NCI-H748 treated with DMSO at 0.1 percent for 48 hours (cell line): ENCODE data around the gene ATCAY.
"Not testable (repeated sequence)": the region's sequence is repeated elsewhere in the genome, so short reads cannot be mapped to it uniquely, and the experiment has no call there.

ENCODE experiments used
- DNase-seq: peaks from one replicate; lab custom pipeline; 2025; lab: John Stamatoyannopoulos, UW

ATCAY gene

DNA sequence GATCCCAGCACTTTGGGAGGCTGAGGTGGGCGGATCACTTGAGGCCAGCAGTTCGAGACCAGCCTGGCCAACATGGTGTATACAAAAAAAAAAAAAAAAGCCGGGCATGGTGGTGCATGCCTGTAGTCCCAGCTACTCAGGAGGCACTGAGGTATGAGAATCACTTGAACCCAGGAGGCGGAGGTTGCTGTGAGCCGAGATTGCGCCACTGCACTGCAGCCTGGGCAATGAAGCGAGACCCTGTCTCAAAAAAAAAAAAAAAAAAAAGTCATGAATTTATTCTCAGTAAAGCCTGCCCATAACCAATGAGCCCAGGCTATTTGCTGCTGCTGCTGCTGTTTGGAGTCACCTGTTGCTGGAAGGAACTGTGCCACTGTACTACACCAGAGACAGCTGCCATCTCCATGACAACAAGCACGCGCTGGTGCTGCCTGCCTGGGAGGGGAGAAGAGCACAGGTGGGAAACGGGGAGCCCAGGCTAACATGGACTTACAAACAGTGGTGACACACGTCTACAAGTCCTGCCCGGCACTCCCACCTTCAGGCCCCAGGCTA, 23.0 kb upstream of the ATCAY start:
- no peak for DNase-seq

DNA sequence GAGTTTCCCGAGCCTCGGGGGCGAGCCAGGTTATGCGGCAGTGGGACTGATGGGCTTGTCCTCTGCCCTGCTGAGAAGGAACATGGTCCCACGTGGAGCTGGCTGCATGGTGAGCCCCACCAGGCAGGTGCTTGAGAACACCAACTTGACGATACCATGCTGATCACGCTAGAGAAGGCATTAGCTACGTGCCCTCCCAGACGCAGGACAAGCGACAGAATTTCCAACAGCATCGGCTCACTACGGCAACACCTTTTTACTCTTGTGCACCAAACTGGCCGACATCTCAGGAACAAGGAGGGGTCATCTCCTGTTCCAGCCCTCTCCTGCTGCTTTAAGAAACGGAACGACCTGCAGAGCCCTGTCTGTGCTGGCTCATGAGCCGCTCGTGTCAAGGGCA, 20.0 kb upstream of the ATCAY start:
- no peak for DNase-seq

DNA sequence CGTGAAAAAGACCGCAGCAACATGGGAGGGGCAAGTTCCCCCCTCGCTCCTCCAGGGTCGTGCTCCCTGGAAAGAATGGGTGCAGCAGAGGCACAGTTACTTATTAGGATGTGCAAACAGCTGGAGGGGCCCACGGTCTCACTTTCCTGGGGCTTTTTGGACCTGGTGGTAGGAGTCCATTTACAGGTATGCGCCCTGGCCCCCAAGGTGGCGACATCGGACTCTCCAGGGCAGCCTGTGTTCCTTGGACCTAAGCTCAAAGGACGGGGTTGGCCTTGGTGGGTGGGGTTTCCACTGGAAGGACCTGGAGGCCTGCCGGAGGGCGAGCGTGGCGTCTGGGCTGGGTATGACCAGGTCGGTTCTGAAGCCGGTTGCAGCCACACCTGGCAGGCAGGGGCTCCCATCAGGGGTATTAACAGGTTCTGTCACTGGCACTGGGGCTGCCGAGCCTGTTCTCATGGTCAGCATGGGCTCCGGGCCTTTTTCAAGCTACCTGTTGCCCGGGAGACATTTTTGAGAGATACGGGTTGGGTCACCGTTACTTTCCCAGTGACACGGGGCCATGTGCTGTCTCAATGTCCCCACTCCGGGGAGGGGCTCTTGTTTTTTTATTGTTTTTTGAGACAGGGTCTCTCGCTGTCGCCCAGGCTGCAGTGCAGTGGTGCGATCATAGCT, 17.5 kb upstream of the ATCAY start:
- no peak for DNase-seq

DNA sequence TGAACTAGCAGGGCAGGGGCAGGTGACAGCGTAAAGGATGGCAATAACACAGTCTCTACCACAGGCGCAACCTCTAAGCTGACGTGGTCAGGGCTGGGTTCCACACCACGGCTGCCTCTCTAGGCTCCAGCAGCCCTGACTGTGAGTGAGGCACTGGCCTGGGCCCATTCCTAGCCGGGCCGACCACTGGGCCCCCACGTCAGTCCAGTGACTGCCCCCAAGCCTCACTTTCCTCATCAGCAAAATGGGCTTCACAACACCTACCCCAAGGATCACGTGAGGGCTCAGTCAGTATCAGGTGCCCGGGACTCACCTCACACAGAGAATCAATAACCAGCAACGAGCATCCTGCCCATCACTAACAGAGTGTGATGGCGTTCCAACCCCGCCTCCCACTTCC, 16.8 kb upstream of the ATCAY start:
- no peak for DNase-seq

DNA sequence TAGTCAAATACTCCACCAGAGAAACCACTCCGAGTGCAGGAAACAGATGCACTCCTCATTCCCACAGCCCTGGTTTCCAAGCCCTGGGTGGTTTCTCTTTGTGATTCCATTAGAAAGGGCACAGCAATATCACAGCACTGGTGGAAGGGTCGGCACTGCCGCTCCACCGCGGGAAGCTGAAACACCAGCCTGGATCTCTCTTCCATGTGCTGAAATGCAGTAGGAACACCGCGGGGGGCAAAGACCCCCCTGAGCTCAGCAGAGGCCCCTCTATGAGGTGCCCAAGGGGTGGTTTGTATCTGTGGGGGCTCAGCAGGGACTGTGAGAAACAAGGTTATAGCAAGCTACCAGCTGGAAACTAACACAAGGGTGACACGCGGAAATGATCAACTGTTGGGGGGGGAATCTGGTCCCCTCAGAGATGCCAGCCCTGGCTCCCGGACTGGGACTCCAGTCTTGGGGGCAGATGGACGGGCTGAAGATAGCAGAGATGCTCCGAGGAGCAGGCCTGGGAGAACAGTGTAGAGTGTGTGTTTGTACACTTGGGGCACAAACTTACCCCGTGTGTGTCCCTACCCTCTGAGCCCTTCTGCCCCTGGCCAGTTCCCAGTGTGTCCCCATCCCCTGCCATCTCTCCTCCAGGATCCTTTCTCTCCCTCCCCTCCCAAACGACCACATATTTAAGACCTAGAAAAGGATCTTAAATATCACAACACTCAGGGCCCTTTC, 13.4 kb upstream of the ATCAY start:
- DNase-seq: no peak

DNA sequence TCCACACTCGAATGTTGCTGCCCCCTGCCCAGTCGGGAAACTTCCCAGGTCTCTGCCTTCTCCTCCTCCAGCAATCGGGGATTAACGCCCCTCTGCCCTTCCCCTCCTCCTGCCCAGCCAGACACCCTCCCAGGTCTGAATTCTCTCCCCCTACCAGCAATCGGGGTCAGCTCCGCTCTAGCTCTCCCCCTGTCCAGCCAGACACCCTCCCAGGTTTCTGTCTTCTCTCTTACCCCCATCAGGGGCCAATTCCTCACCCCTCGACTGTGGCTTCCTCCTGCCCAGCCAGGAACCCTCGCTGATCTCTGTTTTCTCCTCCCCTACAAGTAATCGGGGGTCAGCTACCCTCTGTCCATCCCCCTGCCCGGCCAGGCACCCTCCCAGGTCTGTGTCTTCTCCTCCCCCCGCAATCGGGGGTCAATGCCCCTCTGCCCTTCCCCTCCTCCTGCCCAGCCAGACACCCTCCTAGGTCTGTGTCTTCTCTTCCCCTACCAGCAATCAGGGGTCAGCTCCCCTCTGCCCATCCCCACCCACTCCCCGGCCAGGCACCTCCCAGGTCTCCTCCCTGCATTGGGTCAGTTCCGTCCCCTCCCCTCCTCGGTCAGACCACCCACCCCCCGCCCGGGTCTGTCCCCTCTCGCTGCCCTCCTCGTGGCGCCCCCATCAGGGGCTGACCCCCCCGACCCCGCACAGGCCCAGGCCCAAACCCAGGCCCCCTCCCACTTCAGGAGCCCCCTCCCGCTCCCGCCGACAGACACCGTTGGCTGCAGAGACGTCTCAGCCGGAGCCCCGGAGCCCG, 12.3 kb upstream of the ATCAY start:
- no peak for DNase-seq

DNA sequence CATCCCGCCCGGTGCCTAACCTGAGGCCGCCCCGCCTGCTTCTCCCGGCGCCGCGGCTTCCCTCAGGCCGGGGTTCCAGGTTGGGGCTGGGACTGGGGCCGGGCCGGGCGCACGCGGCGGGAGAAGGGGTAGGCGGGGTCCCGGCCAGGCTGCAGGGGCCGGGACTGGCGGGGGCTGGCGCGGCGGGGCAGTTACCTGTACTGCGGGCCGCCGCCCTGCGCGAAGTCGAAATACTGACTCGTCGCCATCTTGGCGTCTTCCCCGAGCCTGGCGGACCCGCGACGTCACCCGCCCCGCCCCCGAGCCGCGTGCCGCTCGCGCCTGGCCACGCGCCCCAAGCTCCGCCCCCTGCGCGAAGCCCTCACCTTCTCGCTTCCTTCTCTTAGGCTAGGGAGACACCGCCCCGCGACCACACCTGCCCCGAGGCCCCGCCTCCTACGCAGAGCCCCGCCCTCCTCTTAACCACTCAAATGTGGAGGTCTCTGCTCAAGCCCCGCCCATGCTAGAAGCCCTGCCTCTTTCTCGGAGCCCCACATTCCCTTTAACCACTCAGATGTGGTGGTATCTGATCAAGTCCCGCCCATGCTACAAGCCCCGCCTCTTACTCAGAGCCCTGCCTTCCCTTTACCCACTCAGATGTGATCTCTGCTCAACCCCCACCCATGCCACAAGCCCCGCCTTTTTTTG, 11.6 kb upstream of the ATCAY start, which contains the start of gene ZFR2:
Gene ZFR2 (minus strand): TSS at position 269 of the 687 bp plus-strand sequence. CDS start 21 bp downstream, at position 248.
- DNase-seq: no peak

DNA sequence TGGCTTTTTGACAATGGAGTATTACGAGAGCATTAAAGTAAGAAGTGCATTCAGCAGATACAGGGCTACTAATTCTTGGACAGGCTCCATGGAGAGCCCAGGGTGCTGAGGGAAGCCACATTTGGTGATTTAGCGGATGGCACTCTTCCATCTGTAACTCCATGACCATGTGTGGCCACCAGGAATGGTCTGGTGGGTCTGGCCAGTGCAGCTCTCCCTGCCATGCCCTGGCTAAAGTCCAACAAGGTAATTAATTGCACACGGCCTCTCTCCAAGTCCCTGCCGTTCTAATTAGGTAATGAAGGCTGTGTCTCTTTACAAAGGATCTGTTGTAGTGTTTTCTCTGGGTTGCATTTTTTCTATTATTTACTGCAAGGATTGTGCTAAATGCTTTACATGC, 7.3 kb upstream of the ATCAY start:
- DNase-seq: no peak

DNA sequence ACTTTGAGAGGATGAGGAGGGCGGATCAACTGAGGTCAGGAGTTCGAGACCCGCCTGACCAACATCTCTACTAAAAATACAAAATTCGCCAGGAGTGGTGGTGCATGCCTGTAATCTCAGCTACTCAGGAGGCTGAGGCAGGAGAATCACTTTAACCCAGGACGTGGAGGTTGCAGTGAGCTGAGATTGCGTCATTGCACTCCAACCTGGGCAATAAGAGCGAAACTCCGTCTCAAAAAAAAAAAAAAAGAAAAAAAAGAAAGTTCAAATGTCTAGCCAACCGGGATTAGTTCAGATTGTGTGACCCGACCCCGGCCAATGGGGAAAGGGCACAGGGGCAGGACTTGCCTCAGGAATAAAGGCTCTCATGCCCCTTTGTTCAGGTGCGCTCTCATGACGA, 5.8 kb upstream of the ATCAY start:
- DNase-seq: not testable (repeated sequence)

DNA sequence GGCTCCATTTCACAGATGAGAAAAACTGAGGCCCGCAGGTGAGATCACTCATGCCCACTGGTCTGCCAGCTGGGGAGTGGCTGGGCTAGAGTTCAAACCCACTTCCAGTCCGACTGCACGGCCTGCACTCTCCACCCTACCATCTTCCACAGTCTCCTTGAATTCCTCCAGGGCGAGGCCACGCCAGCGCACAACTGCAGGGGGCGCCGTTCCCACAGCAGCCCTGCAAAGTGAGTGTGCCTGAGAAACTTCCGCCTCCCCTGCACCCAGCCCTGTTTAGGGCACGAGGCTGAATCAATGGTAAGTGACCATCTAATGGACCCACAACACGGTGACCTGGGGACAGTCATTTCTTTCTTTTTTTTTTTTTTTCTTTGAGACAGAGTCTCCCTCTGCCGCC, 829 bp upstream of the ATCAY start:
- no peak for DNase-seq

DNA sequence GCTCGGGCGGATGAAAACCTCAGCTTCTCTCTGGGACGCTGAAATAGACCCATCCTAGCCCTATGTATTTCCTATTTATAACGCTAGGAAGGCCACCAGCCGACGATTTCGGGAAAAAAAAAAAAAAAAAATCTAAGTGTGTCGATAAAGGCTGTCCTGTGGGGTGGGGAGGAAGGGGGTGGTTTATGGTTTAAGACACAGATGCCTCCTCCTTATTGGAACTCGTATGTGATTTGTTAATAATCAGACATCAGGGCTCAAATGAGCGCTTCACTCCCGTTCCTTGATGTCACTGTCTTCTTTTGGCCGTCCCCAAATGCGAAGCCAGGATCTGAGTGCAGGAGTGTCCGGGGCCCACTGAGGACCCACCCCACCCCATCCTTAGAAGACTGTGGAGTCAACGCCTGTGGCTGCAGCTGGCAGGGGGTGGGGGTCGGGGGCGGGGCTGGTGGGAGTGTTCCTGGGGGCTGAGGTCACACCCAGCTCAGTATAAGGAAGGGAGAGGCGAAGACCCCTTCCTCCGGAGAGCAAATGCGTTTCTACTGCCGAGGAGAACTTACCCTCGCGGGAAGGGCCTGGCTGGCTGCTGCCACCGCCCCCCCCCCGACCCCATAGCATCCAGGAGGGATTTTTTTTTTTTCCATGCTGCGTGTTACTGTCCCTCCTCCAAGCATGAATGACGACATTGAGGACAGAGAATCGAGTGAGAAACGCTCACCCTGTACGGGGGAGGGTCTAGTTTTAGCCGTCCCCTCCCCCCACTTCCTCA, 971 bp downstream of the ATCAY start:
- DNase-seq: no peak

DNA sequence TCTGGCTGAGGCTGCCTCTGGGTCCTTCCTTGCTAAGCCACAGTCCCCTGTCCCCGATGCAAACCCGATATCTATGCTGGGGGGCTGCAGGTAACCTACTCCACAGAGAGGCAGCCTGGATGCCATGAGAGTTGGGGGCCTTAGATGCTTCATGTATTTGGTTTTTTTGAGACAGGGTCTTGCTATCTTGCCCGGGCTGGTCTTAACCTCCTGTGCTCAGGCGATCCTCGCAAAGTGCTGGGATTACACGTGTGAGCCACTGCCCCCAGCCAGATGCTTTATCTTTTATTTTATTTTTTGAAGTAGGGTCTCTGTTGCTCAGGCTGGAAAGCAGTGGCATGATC, 1.5 kb downstream of the ATCAY start:
- no peak for DNase-seq

DNA sequence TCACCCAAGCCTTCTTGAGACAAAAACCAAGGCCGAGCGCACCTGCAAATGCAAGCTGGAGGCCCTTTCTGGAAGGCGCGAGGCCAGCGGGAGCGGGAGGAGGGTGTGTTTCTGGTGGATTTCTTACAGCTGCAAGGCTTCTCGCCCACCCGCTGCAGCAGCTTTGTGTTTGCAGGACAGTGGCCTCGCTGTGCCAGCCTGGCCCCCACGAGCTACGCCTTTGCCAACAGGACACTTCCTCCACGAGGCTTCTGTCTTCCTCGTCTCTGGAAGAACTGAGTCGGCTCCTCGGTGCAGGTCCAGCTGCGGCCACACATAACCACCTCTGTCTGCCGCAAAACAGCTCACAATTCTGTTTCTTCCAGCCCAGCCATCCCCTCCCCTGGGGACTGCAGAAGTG, 10.1 kb downstream of the ATCAY start:
- no peak for DNase-seq

DNA sequence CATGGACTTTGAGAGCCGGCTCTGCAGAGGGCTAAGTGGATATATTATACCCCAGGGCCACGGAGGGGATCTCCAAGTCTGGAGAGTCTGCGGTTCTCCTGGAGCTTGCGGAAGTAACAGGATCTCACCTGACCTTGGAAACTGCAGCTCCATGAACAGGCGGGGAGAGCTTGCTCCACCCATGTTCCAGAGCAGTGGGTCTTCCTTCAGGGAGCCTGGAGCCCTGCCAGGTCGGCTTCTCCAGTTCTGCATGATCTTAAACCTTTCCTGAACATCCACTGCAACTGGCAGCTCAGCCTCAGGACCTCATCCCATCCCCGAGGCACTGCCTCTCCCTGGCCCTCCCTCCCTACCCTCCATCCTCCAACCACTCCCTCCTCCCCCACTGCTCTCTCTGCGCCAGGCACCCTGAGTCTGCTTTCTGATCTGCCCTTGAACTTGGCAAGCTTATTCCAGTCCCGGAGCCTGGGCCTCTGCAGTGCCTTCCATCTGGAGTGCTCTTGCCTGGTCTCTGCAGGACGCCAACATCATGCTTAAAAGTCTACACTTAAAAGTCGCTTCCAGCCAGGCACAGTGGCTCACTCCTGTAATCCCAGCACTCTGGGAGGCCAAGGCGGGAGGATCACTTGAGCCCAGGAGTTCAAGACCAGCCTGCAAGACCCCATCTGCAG, 13.2 kb downstream of the ATCAY start:
- no peak for DNase-seq

DNA sequence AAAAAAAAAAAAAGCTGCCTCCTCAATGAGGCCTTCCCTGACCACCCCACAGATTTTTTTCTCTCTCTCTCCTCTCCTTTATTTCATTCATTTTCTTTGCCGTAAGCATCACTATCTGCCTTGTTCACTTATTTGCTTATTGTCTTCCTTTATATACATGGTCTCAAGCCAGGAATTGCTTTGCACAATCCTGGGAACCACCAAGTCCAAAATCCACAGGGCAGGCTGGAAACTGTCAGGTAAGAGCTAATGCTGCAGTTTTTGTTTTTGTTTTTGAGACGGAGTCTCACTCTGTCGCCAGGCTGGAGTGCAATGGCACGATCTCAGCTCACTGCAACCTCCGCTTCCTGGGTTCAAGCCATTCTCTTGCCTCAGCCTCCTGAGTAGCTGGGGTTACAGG, 14.5 kb downstream of the ATCAY start:
- not testable (repeated sequence) for DNase-seq

DNA sequence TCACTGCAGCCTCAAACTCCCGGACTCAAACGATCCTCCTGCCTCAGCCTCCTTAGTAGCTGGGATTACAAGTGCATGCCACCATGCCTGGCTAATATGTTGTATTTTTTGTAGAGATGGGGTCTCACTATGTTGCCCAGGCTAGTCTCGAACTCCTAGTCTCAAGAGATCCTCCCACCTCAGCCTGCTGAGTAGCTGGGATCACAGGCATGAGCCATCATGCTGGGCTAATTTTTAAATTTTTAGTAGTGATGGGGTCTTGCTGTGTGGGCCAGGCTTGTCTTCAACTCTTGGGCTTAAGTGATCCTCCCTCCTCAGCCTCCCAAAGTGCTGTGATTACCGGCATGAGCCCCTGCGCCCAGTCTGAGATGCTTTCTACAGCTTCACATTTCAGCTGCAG, 15.3 kb downstream of the ATCAY start:
- no peak for DNase-seq

DNA sequence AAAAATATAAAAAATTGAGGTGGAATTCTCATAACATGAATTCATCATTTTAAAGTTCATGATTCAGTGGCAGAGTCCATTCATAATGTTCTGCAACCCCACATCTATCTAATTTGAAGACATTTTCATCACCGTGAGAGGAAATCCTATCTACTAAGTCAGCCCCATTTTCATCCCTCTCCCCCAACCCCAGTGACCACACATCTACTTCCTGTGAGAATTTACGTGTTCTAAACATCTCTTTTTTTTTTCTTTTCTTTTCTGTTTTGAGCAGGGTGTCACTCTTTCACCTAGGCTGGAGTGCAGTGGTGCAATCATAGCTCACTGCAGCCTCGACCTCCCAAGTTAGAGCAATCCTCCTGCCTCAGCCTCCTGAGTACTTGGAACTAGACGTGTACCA, 17.5 kb downstream of the ATCAY start:
- no peak for DNase-seq

DNA sequence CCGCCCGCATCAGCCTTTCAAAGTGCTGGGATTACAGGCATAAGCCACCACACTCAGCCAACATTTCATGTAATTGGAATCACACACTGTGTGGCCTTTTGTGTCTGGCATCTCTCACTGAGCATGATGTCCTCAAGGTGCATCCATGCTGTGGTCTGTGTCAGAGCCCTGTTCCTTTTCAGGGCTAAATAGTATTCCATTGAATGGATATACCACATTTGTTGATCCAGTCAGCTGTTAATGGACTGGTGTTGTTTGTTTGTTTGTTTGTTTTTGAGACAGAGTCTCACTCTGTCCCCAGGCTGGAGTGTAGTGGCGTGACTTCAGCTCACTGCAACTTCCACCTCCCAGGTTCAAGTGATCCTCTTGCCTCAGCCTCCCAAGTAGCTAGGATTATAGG, 17.9 kb downstream of the ATCAY start:
- DNase-seq: no peak

DNA sequence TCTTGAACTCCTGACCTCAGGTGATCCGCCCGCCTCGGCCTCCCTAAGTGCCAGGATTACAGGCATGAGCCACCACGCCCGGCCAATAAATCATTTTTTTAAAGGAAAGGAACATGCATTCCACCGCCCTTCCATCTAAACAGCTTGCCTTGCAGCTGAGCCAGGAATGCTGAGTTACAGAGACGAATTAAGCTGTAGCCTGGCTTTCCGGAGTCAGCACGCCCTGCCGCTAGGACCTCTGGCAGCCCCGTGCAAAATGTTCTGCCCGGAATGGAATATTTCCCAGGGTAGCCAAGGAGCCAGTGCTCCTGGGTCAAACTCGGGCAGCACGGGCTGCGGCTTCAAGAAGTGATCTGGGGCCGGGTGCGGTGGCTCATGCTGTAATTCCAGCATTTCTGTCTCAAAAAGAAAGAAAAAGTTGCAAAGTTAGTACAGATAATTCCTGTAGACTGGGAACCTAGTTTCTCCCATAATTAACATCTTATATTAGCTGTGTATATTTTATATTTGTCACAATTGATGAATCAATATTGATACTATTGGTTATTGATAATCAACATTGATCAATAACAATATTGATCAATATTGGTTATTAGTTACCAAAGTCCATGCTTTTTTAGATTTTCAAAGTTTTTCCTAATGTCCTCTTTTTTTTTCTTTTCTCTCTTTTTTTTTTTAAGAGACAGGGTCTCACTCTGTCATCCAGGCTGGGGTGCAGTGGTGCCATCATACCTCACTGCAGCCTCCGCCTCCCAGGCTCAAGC, 19.2 kb downstream of the ATCAY start:
- no peak for DNase-seq

DNA sequence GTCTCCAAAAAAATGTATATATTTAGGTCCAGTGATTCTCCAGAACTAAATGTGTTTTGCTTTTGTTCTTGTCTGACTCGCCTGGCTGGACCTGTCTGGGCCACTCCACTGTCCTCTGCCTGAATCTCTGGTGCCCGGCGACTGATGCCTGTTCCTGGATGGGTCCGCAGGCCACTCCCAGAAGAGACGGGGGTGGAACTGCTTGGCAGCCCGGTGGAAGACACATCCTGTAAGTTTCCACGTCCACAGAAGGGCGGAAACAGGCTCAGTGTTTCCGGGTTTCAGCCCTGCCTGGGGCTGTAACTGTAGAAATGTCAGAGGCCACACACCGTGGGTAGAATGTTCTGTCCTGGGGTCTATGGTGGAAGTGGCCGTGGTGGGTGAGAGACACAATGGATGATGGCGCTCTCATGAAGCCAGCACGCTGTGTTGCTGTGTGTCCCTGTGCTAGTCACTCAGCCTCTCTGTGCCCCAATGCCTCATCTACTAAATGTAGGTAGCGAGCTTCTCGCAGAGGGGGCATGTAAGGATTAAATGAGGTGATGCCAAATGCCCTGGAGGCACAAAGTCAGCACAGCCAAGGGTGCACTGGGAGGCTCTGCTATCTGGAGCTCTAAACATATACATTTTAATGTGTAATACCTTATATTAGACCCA, 22.0 kb downstream of the ATCAY start:
- no peak for DNase-seq
